Hepatocyte (in vitro differentiated cells): ENCODE measurements around the gene CBX2.

Experiments
- CTCF ChIP-seq: fragments of 200-600 bp; sonication (generic); IDR thresholded peaks from 2 replicates; pipeline ENCODE4 v1.5.1; 2016; ENCODE audit warnings: antibody characterized with exemption, mild to moderate bottlenecking; ENCODE audit not compliant: poor library complexity
- EZH2 ChIP-seq: fragments of 200-600 bp; sonication (generic); IDR thresholded peaks from 2 replicates; pipeline ENCODE4 v1.6.1; 2016; ENCODE audit warnings: antibody characterized with exemption, mild to moderate bottlenecking, borderline replicate concordance

GRCh38 chr17:79826841-79827578, 49.1 kb downstream of the CBX2 start:
- TF ChIP-seq CTCF: no peak
- TF ChIP-seq EZH2: no peak
